GM23248 (cell line): Measurements from ENCODE around the gene MAST3. TPM values are rescaled to one million over a fixed set of nuclear protein-coding genes. Genes with fewer than 3 reads are reported as not detected.

ENCODE experiments used
- DNase-seq: peaks from one replicate; pipeline ENCODE4 v3.0.0-alpha.2; 2015
- H2AFZ ChIP-seq: fragments of 200-600 bp; sonication (generic); 2 replicates; pipeline ENCODE4 v1.6.1; 2016; ENCODE audit warnings: antibody characterized with exemption
- H3F3A ChIP-seq: fragments of 200-600 bp; sonication (generic); 2 replicates; pipeline ENCODE4 v1.6.1; 2016; ENCODE audit warnings: mild to moderate bottlenecking, antibody characterized with exemption, mixed run types; ENCODE audit not compliant: insufficient read depth
- H3K27ac ChIP-seq: fragments of 200-600 bp; sonication (generic); 2 replicates; pipeline ENCODE4 v1.5.1; 2016; ENCODE audit warnings: mild to moderate bottlenecking
- H3K27me3 ChIP-seq: fragments of 200-600 bp; sonication (generic); replicated peaks from 2 replicates; pipeline ENCODE4 v1.6.1; 2016; ENCODE audit warnings: mild to moderate bottlenecking; ENCODE audit not compliant: insufficient read depth
- H3K36me3 ChIP-seq: fragments of 200-600 bp; sonication (generic); 2 replicates; pipeline ENCODE4 v1.6.1; 2016; ENCODE audit warnings: low read depth, mild to moderate bottlenecking
- H3K4me1 ChIP-seq: fragments of 200-600 bp; sonication (generic); 2 replicates; pipeline ENCODE4 v1.6.1; 2016; ENCODE audit warnings: mild to moderate bottlenecking; ENCODE audit not compliant: insufficient read depth
- H3K4me2 ChIP-seq: fragments of 200-600 bp; sonication (generic); one replicate; pipeline ENCODE4 v1.6.1; 2016; ENCODE audit warnings: mild to moderate bottlenecking; ENCODE audit not compliant: unreplicated experiment
- H3K4me3 ChIP-seq: fragments of 200-600 bp; sonication (generic); 2 replicates; pipeline ENCODE4 v1.5.1; 2016; ENCODE audit warnings: mild to moderate bottlenecking
- H3K79me2 ChIP-seq: fragments of 200-600 bp; sonication (generic); 2 replicates; pipeline ENCODE4 v1.6.1; 2016; ENCODE audit warnings: mild to moderate bottlenecking; ENCODE audit not compliant: insufficient read depth
- H3K9ac ChIP-seq: fragments of 200-600 bp; sonication (generic); 2 replicates; pipeline ENCODE4 v1.6.1; 2016; ENCODE audit warnings: mild to moderate bottlenecking
- H3K9me2 ChIP-seq: fragments of 200-600 bp; sonication (generic); 2 replicates; pipeline ENCODE4 v1.6.1; 2016; ENCODE audit warnings: mixed run types, mild to moderate bottlenecking, moderate library complexity; ENCODE audit not compliant: insufficient read depth
- H3K9me3 ChIP-seq: fragments of 200-600 bp; sonication (generic); one replicate; pipeline ENCODE4 v1.6.1; 2017; ENCODE audit warnings: low read depth
- H4K20me1 ChIP-seq: fragments of 200-600 bp; sonication (generic); 2 replicates; pipeline ENCODE4 v1.6.0; 2016; ENCODE audit not compliant: insufficient read depth
- EZH2 ChIP-seq: fragments of 200-600 bp; sonication (generic); IDR thresholded peaks from 2 replicates; pipeline ENCODE4 v1.6.1; 2018; ENCODE audit warnings: antibody characterized with exemption, mild to moderate bottlenecking; ENCODE audit not compliant: insufficient read depth, poor library complexity, severe bottlenecking
- EZH2phosphoT487 ChIP-seq: fragments of 200-600 bp; sonication (generic); IDR thresholded peaks from 2 replicates; pipeline ENCODE4 v1.6.1; 2018; ENCODE audit warnings: antibody characterized with exemption, moderate library complexity, mild to moderate bottlenecking, low read depth; ENCODE audit not compliant: insufficient read depth
- WGBS, 2 experiments: methylation state at CpG; one replicate each; pipeline ENCODE4 v1.1.6; 2015 to 2017; ENCODE audit warnings: low lambda C conversion rate in 2 of 2, low coverage in 1 of 2; ENCODE audit errors: missing lambda C conversion rate in 2 of 2; 5-methylcytosine and 5-hydroxymethylcytosine counted together
- in situ Hi-C: fragments of 300-500 bp; cut with MboI; formaldehyde crosslinking; loops from 2 replicates; pipeline ENCODE4 v1.15.0; 2020
- polyA plus RNA-seq: library from polyadenylated mRNA; unstranded; fragments of >200 nt; fragmentation: Nextera tagmentation; extraction: Ambion mirVana; gene quantifications from 2 replicates; pipeline ENCODE4 v1.2.1, GENCODE V29; 2016
- total RNA-seq: library from RNA; depleted of rRNA; stranded (reverse); fragments of >200 nt; shearing (Covaris generic); gene quantifications from 2 replicates; pipeline ENCODE4 v1.2.3, GENCODE V29; 2014

Gene MAST3
- total and polyA plus RNA-seq, 2 experiments from 2014 or later: 3.8 to 5.6 TPM

DNA sequence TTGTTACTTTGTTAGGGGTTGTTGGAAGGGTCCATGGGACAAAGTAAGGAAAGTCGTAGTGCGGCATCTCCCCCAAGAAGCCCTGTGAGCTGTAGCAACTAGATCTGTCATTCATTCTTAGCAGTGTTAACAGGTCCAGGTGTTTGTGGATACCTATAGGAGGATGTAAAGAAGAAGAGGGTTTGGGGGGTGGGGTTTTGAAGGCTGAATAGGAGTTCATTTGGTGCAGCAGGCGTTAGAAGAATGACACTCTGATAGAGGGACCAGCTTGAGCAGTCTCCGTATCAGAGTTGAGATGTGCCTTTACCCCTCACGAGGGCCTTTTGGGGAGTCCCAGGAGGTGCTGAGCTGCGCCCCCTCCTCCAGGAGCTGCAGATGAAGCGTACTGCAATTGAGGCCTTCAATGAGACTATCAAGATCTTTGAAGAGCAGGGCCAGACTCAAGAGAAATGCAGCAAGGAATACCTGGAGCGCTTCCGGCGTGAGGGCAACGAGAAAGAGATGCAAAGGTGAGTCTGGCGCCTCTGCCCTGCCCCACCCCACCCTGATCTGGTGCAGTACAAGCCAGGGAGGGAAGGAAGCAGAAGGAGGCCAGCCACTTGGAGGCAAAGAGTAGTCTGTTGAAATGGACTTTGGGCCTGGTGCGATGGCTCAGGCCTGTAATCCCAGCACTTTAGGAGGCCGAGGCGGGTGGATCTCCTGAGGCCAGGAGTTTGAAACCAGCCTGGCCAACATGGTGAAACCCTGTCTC lies 68.4 kb downstream of the MAST3 start:
- DNase-seq: no peak
- Histone ChIP-seq H3K9me3 (no peaks in the 10 kb centered on the region), H3K36me3 (peaks cover 9% of the 10 kb centered on the region; the same call in 1 of the 2 replicates), H3K27me3 (no peaks in the 10 kb centered on the region), H3K9ac (no peak overlapping the region), H3K4me1 (no peaks in the 10 kb centered on the region), H2AFZ (no peak overlapping the region), H4K20me1 (no peaks in the 10 kb centered on the region), H3K4me3 (no peak overlapping the region), H3K4me2 (no peak overlapping the region), H3K9me2 (no peaks in the 10 kb centered on the region), H3F3A (no peaks in the 10 kb centered on the region), H3K79me2 (no peaks in the 10 kb centered on the region), H3K27ac (no peak overlapping the region)
- TF ChIP-seq EZH2phosphoT487 (no peak), EZH2 (no peak)
- 93 to 95% methylated on average over 14 to 15 of the region's 15 CpGs for whole genome bisulfite sequencing, 2 experiments
- in situ Hi-C loops: no loop called here

DNA sequence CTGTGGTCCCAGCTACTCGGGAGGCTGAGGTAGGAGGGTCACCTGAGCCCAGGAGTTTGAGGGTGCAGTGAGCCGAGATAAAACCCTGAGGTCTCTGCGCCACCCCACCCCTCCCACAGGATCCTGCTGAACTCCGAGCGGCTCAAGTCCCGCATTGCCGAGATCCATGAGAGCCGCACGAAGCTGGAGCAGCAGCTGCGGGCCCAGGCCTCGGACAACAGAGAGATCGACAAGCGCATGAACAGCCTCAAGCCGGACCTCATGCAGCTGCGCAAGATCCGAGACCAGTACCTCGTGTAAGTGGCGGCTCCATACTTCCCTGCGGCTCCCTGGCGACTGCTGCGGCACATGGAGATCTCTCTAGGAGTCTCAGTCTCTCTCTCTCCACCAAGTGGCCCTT lies 69.4 kb downstream of the MAST3 start:
- Histone ChIP-seq H3K27me3 (no peaks in the 10 kb centered on the region), H3K9ac (no peak overlapping the region), H3K9me2 (no peaks in the 10 kb centered on the region), H3K4me2 (no peak overlapping the region), H3K79me2 (no peaks in the 10 kb centered on the region), H3K27ac (no peak overlapping the region), H3K4me1 (no peaks in the 10 kb centered on the region), H3K4me3 (no peak overlapping the region), H3K36me3 (peaks cover 9% of the 10 kb centered on the region; the same call in 1 of the 2 replicates), H4K20me1 (no peaks in the 10 kb centered on the region), H2AFZ (no peak overlapping the region), H3K9me3 (no peaks in the 10 kb centered on the region), H3F3A (no peaks in the 10 kb centered on the region; the same call in 1 of the 2 replicates)
- DNase-seq: no peak
- no peak for TF ChIP-seq EZH2phosphoT487
- TF ChIP-seq EZH2: no peak
- in situ Hi-C loops: no loop called here
- WGBS, 2 experiments: 95% methylated on average over 20 to 21 of the region's 21 CpGs

DNA sequence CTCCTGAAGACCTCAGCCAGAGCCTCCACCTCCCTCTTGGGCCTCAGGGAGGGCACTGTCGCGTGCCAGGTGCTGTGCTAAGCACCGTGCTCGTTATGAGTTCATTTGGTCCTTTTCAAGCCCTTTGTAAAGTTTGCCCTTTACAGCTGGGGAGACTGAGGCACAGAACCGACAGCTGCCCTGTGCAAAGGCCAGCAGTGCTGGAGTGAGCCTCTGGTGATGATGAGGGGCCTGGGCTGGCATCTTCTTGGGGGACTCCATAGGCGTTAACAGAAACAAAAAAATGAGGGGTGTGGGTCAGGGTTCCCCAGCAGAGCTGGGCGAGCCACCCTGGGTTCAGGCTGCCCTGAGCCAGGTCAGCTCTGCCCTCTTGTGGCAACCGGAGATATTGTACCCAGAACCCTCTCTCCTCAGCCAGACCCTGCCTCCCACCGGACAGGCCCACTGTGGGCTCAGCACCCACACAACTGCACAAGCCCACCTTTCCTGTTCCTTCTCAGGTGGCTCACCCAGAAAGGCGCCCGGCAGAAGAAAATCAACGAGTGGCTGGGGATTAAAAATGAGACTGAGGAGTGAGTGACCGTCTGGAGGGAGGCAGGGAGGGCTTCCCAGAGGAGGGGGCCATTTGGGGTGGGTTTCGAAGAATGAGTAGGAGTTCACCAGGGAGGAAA lies 70.5 kb downstream of the MAST3 start:
- H3K9me2 ChIP-seq: no peaks in the 10 kb centered on the region
- 69 to 74% methylated on average over 14 of the region's 14 CpGs for WGBS, 2 experiments
- H4K20me1 ChIP-seq: no peaks in the 10 kb centered on the region
- H3K4me1 ChIP-seq: no peaks in the 10 kb centered on the region
- no peaks in the 10 kb centered on the region; the same call in 1 of the 2 replicates for H3F3A ChIP-seq
- in situ Hi-C loops: no loop called here
- no peak overlapping the region for H3K27ac ChIP-seq
- peak; percentile 62 for DNase-seq
- H3K79me2 ChIP-seq: no peaks in the 10 kb centered on the region
- no peaks in the 10 kb centered on the region for H3K27me3 ChIP-seq
- H3K4me2 ChIP-seq: no peak overlapping the region
- H3K4me3 ChIP-seq: no peak overlapping the region
- peaks cover 9% of the 10 kb centered on the region; the same call in 1 of the 2 replicates for H3K36me3 ChIP-seq
- no peaks in the 10 kb centered on the region for H3K9me3 ChIP-seq
- no peak overlapping the region for H3K9ac ChIP-seq
- no peak overlapping the region for H2AFZ ChIP-seq
- TF ChIP-seq EZH2 (no peak), EZH2phosphoT487 (no peak)

DNA sequence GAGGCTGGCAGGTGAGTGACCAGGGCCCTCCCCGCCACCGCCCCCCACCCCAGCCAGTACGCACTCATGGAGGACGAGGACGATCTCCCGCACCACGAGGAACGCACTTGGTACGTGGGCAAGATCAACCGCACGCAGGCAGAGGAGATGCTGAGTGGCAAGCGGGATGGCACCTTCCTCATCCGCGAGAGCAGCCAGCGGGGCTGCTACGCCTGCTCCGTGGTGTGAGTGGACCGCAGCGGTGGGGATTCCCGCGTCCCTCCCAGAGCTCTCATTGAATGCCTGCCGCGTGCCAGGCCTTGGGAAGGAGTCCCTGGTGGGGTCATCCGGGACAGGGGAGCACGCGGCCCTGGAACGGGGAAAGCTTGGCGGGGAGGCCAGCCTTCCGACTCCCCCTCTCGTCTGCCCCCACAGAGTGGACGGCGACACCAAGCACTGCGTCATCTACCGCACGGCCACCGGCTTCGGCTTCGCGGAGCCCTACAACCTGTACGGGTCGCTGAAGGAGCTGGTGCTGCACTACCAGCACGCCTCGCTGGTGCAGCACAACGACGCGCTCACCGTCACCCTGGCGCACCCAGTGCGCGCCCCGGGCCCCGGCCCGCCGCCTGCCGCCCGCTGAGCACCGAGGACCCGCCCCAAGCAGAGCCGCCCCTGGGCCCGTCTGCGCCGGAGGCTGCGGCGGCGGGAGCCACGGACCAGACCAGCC lies 71.2 kb downstream of the MAST3 start:
- no peaks in the 10 kb centered on the region for H3K9me3 ChIP-seq
- no peak for TF ChIP-seq EZH2phosphoT487
- TF ChIP-seq EZH2: no peak
- peaks cover 9% of the 10 kb centered on the region; the same call in 1 of the 2 replicates for H3K36me3 ChIP-seq
- in situ Hi-C loops: no loop called here
- DNase-seq: no peak
- H3K9ac ChIP-seq: no peak overlapping the region
- no peaks in the 10 kb centered on the region; the same call in 1 of the 2 replicates for H3F3A ChIP-seq
- H3K9me2 ChIP-seq: no peaks in the 10 kb centered on the region
- H3K4me1 ChIP-seq: no peaks in the 10 kb centered on the region
- H3K27me3 ChIP-seq: no peaks in the 10 kb centered on the region
- H3K27ac ChIP-seq: no peak overlapping the region
- no peaks in the 10 kb centered on the region for H4K20me1 ChIP-seq
- no peaks in the 10 kb centered on the region for H3K79me2 ChIP-seq
- H2AFZ ChIP-seq: no peak overlapping the region
- 94% methylated on average over 58 to 65 of the region's 66 CpGs for WGBS, 2 experiments
- no peak overlapping the region for H3K4me2 ChIP-seq
- H3K4me3 ChIP-seq: no peak overlapping the region
